GM21576 (cell line): Measurements from ENCODE around the gene SNAP29.
"Not testable (repeated sequence)": the region's sequence is repeated elsewhere in the genome, so short reads cannot be mapped to it uniquely, and the experiment has no call there.

Experiments
- ATAC-seq: cut with Tn5 transposase; IDR thresholded peaks from one replicate; pipeline ENCODE4 v1.9.1; 2021; ENCODE audit warnings: mild to moderate bottlenecking, moderate library complexity; ENCODE audit not compliant: unreplicated experiment

Gene SNAP29

GRCh38 chr22:20927940-20928572, 69.2 kb downstream of the SNAP29 start:
- ATAC-seq, result no peak

- ATAC-seq, result no peak
Measured at GRCh38 chr22:20928573-20928967, 69.8 kb downstream of the SNAP29 start.

GRCh38 chr22:20930004-20930403, 71.2 kb downstream of the SNAP29 start:
- ATAC-seq, result no peak

DNA sequence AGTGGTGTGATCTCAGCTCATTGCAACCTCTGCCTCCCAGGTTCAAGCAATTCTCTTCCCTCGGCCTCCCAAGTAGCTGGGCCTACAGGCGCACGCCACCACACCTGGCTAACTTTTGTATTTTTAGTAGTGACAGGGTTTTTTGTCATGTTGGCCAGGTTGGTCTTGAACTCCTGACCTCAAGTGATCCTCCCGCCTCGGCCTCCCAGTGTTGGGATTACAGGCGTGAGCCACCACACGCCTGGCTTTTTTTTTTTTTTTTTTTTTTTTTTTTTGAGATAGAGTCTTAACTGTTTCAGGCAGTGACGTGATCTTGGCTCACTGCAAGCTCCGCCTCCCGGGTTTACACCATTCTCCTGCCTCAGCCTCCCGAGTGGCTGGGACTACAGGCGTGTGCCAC, 71.6 kb downstream of the SNAP29 start:
- ATAC-seq, result not testable (repeated sequence)

- no peak for ATAC-seq
Measured at GRCh38 chr22:20931126-20931654, 72.4 kb downstream of the SNAP29 start.

- ATAC-seq, result no peak
Measured at GRCh38 chr22:20933910-20934309, 75.1 kb downstream of the SNAP29 start.

- not testable (repeated sequence) for ATAC-seq
Measured at GRCh38 chr22:20935049-20935448, 76.2 kb downstream of the SNAP29 start.

DNA sequence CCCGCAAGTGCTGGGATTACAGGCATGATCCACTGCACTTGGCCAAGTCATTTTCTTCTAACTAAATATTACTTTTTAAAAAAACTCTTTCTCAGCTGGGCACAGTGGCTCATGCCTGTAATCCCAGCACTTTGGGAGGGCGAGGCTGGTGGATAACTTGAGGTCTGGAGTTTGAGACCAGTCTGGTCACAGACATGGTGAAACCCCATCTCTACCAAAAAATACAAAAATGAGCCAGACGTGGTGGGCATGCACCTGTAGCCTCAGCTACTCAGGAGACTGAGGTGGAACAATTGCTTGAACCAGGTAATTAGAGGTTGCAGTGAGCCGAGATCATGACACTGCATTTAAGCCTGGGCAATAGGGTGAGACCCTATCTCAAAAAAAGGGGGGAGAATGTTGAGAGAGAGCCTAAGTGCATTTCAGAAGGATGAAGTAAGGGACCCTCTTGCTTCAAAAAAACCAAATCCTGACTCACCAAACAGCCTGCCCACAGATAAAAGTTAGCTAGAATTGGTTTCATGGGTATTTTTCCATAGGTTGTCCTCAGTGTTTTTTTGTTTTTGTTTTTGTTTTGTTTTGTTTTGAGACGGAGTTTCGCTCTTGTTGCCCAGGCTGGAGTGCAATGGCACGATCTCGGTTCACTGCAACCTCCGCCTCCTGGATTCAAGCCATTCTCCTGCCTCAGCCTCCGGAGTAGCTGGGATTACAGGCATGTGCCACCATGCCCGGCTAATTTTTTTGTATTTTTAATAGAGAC, 77.2 kb downstream of the SNAP29 start:
- ATAC-seq, result not testable (repeated sequence)

- ATAC-seq, result no peak
Measured at GRCh38 chr22:20937031-20937793, 78.4 kb downstream of the SNAP29 start.

DNA sequence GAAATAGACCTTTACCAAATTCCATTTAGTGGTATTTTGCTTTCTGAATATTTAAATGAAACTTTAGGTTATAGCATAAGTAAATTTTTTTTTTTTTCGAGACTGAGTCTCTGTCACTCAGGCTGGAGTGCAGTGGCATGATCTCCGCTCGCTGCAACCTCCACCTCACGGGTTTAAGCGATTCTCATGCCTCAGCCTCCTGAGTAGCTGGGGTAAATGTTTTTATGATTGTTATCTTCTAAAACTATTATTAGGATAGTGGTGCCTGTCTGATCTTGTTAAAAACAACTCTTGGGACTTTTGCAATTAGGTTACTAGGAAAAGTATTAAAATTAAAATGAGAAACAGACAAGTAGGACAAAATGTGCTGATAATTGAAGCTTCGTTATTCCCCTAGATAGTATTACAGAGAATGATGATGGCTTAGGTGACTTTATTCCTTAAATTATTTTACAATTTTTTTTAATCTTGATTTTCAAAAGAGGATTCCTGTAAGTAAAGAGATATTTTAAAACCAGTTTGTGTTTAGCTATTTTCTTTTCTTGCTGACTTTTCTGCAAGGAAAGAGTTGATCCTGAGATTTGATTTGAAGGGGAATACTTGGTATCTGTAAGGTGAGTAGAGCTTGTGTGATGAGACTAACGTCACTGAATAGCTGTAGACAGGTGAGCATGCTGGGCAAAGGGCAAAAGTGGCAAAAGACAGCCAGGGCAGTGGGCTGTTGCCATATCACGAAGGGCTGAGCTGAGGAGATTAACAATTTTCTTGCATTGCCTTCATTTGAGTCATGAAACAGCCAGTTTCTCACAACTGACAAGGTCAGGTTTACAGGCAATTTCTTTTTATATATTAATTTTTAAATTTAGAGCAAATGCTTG, 79.2 kb downstream of the SNAP29 start:
- no peak for ATAC-seq

- not testable (repeated sequence) for ATAC-seq
Measured at GRCh38 chr22:20939457-20940185, 80.8 kb downstream of the SNAP29 start.

GRCh38 chr22:20940186-20940651, 81.4 kb downstream of the SNAP29 start:
- ATAC-seq, result no peak
